Stimulated activated CD4-positive, alpha-beta T cell treated with anti-CD3 and anti-CD28 coated beads, Interleukin-4, amount 100 ng/mL, for 24 hours (primary cell): Measurements from ENCODE around the gene GPX5.

Experiments
- DNase-seq: peaks from one replicate; pipeline ENCODE4 v3.0.0-alpha.2; 2020

Gene GPX5

GRCh38 chr6:28563430-28564095, 37.9 kb downstream of the GPX5 start:
- no peak for DNase-seq

GRCh38 chr6:28565823-28566526, 40.3 kb downstream of the GPX5 start:
- DNase-seq, result no peak

GRCh38 chr6:28566527-28567252, 41.0 kb downstream of the GPX5 start:
- DNase-seq, result no peak

DNA sequence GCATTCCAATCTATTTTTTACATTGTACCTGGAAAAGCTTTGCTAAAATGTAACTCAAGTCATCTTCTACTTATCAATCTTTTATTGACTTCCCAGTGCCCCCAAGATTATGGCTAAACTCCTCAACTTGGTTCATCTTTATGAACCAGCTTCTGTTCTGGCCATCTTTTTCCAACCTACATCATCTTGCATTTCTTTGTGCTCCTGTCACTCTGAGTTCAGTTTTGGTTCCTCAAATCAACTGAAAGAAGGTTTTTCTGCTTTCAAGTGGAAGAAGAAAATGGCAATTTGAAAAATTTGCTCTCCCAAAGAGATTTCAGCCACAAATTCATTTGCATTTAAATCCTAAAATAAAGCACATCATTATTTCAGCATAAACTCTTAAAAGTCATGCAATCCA, 41.8 kb downstream of the GPX5 start:
- DNase-seq, result no peak

DNA sequence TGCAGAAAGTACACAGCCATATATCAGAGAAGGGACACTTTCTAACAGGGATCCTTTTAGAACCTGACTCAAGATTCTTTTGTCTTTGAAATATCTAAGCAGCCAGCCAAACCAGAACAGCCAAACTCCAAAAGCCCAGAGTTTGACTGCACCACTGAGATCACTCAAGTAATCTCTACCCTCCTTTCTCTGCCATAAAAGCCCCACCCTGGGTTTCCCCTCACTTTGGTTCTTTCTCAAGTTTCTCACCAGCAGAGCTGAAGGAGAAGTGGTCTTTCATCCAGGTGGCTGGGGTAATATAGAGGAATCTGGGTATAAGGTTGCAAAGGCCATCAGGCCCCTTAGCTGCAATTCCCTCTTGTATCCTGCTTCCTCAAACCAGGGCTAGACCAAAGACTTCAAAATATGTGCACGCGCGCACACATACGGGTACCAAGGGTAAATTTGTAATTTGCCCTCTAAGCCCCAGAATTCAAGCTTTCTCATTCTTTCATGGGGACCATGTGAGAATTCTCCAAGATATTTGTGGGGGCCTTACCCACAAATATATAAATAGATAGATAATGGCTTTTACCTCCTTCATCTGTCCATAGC, 42.9 kb downstream of the GPX5 start:
- no peak for DNase-seq

GRCh38 chr6:28569748-28570147, 44.1 kb downstream of the GPX5 start:
- DNase-seq, result no peak

- DNase-seq, result no peak
Observed at GRCh38 chr6:28580475-28580874, 54.8 kb downstream of the GPX5 start.

- no peak for DNase-seq
Observed at GRCh38 chr6:28583463-28583862, 57.8 kb downstream of the GPX5 start.
